Hepatocyte (in vitro differentiated cells): ENCODE results near the gene SLC16A9. TPM values are rescaled to one million over a fixed set of nuclear protein-coding genes. Genes with fewer than 3 reads are reported as not detected.

Source experiments
- DNase-seq: peaks from one replicate; pipeline ENCODE4 v3.0.0-alpha.2; 2016; ENCODE audit warnings: low spot score
- H2AFZ ChIP-seq: fragments of 200-600 bp; sonication (generic); 2 replicates; pipeline ENCODE4 v1.6.0; 2016; ENCODE audit warnings: antibody characterized with exemption, mild to moderate bottlenecking
- H3K27ac ChIP-seq: fragments of 200-600 bp; sonication (generic); 2 replicates; pipeline ENCODE4 v1.5.1; 2016; ENCODE audit warnings: mild to moderate bottlenecking
- H3K27me3 ChIP-seq: fragments of 200-600 bp; sonication (generic); 2 replicates; pipeline ENCODE4 v1.6.1; 2016
- H3K36me3 ChIP-seq: fragments of 200-600 bp; sonication (generic); replicated peaks from 2 replicates; pipeline ENCODE4 v1.5.1; 2016; ENCODE audit warnings: low read depth; ENCODE audit not compliant: insufficient read depth
- H3K4me1 ChIP-seq: fragments of 200-600 bp; sonication (generic); 2 replicates; pipeline ENCODE4 v1.5.1; 2016; ENCODE audit warnings: mild to moderate bottlenecking, moderate library complexity; ENCODE audit not compliant: insufficient read depth
- H3K4me2 ChIP-seq: fragments of 200-600 bp; sonication (generic); 2 replicates; pipeline ENCODE4 v1.6.0; 2016
- H3K4me3 ChIP-seq: fragments of 200-600 bp; sonication (generic); 2 replicates; pipeline ENCODE4 v1.5.1; 2016; ENCODE audit warnings: mild to moderate bottlenecking
- H3K79me2 ChIP-seq: fragments of 200-600 bp; sonication (generic); 2 replicates; pipeline ENCODE4 v1.6.0; 2017; ENCODE audit warnings: mild to moderate bottlenecking
- H3K9me2 ChIP-seq: fragments of 200-600 bp; sonication (generic); replicated peaks from 2 replicates; pipeline ENCODE4 v1.6.0; 2017; ENCODE audit warnings: mild to moderate bottlenecking; ENCODE audit not compliant: insufficient read depth
- H3K9me3 ChIP-seq: fragments of 200-600 bp; sonication (generic); 2 replicates; pipeline ENCODE4 v1.5.1; 2016; ENCODE audit warnings: low read depth, mild to moderate bottlenecking
- H4K20me1 ChIP-seq: fragments of 200-600 bp; sonication (generic); 2 replicates; pipeline ENCODE4 v1.6.0; 2016; ENCODE audit warnings: mild to moderate bottlenecking; ENCODE audit not compliant: insufficient read depth, poor library complexity, severe bottlenecking
- EZH2 ChIP-seq: fragments of 200-600 bp; sonication (generic); IDR thresholded peaks from 2 replicates; pipeline ENCODE4 v1.6.1; 2016; ENCODE audit warnings: antibody characterized with exemption, mild to moderate bottlenecking, borderline replicate concordance
- EZH2phosphoT487 ChIP-seq: fragments of 200-600 bp; sonication (generic); IDR thresholded peaks from one replicate; pipeline ENCODE4 v1.6.1; 2018; ENCODE audit warnings: antibody characterized with exemption, mild to moderate bottlenecking, low read depth, moderate library complexity; ENCODE audit not compliant: unreplicated experiment, severe bottlenecking
- WGBS: methylation state at CpG from one replicate; pipeline ENCODE4 v1.1.6; 2016; ENCODE audit warnings: low lambda C conversion rate; ENCODE audit errors: missing lambda C conversion rate; 5-methylcytosine and 5-hydroxymethylcytosine counted together
- polyA plus RNA-seq: library from polyadenylated mRNA; unstranded; fragments of >200 nt; fragmentation: Nextera tagmentation; extraction: Ambion mirVana; gene quantifications from 2 replicates; pipeline ENCODE4 v1.2.1, GENCODE V29; 2016
- total RNA-seq: library from RNA; depleted of rRNA; stranded (reverse); fragments of >200 nt; gene quantifications from 2 replicates; pipeline ENCODE4 v1.2.3, GENCODE V29; 2014
- TF ChIP-seq, protein P1 (sequence below): fragments of 200-600 bp; sonication (generic); IDR thresholded peaks from 2 replicates; pipeline ENCODE4 v1.5.1; 2016; ENCODE audit warnings: antibody characterized with exemption, mild to moderate bottlenecking; ENCODE audit not compliant: poor library complexity

The SLC16A9 gene
- total and polyA plus RNA-seq, 2 experiments from 2014 or later, result 2.0 to 4.7 TPM

DNA sequence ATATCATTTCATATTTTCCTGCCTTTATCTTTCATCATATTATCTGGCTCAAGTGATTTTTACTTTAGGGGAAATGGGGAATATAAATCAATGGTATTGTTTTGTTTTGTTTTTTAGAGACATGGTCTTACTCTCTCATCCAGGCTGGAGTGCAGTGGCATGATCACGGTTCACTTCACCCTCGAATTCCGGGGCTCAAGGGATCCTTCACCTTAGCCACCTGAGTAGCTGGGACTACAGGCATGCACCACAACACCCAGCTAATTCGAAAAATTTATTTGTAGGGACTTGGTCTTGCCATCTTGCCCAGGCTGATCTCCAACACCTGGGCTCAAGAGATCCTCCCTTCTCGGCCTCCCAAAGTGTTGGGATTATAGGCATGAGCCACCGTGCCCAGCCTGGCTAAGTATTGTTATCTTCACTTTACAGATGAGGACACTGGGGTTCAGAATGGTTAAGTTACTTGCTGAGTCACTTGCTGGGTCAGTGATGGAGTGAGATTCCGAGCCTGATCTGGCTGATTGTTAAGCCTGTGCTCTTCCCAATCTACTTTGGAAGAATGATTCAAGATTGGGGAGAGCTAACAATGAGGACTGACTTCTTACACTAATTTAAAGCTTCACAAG, 3.7 kb upstream of the SLC16A9 start:
- 88% methylated on average over 7 of the region's 7 CpGs for WGBS
- H3K4me1 ChIP-seq, result peaks cover 3% of the 10 kb centered on the region
- no peaks in the 10 kb centered on the region for H3K9me2 ChIP-seq

DNA sequence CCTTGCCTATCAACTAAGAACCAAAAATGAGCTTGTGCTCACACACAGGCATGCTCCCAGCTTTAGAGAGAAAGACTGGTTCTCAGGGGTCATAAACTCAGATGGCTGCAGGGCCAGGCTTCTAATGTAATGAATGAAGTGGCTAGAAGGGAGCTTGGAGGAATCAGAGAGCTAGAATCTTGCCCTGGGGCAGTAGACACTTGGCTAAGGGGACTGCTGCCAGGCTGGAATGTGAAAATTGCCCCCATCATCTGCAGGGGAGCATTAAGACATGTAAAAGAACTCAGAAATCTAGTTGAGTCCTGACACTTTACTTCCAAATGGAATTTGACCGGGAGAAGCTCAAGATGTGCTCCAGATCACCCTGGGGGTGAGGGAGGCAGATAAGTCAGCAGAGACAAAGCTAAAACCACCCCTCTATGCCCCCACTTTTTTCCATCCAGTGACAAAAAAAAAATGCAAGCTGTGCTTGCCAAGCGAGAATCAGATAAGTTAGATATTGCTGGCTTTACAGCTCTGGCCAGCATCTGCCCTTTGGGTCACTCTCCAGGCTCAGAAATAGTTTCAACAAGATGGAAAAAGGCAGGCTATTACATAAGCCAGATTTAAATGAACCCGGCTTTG, 2.3 kb upstream of the SLC16A9 start:
- no peak overlapping the region for H3K27ac ChIP-seq
- no peak overlapping the region for H3K4me2 ChIP-seq
- H3K4me1 ChIP-seq, result peaks cover 3% of the 10 kb centered on the region
- no peaks in the 10 kb centered on the region for H3K9me3 ChIP-seq
- H3K36me3 ChIP-seq, result no peaks in the 10 kb centered on the region
- 39% methylated on average over 3 of the region's 3 CpGs for WGBS
- no peak overlapping the region for H3K4me3 ChIP-seq
- H3K79me2 ChIP-seq, result no peaks in the 10 kb centered on the region
- H3K9me2 ChIP-seq, result no peaks in the 10 kb centered on the region
- no peak overlapping the region for H2AFZ ChIP-seq
- TF ChIP-seq EZH2phosphoT487 (no peak), EZH2 (no peak)
- TF ChIP-seq, protein P1, sequence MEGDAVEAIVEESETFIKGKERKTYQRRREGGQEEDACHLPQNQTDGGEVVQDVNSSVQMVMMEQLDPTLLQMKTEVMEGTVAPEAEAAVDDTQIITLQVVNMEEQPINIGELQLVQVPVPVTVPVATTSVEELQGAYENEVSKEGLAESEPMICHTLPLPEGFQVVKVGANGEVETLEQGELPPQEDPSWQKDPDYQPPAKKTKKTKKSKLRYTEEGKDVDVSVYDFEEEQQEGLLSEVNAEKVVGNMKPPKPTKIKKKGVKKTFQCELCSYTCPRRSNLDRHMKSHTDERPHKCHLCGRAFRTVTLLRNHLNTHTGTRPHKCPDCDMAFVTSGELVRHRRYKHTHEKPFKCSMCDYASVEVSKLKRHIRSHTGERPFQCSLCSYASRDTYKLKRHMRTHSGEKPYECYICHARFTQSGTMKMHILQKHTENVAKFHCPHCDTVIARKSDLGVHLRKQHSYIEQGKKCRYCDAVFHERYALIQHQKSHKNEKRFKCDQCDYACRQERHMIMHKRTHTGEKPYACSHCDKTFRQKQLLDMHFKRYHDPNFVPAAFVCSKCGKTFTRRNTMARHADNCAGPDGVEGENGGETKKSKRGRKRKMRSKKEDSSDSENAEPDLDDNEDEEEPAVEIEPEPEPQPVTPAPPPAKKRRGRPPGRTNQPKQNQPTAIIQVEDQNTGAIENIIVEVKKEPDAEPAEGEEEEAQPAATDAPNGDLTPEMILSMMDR, result no peak
- H4K20me1 ChIP-seq, result no peaks in the 10 kb centered on the region
- peaks cover 45% of the 10 kb centered on the region for H3K27me3 ChIP-seq
- no peak for DNase-seq

More for the DNA sequence above, 3.7 kb upstream of the SLC16A9 start:
- H3K36me3 ChIP-seq, result no peaks in the 10 kb centered on the region
- no peak for DNase-seq
- no peaks in the 10 kb centered on the region for H4K20me1 ChIP-seq
- TF ChIP-seq EZH2phosphoT487 (no peak), EZH2 (no peak)
- TF ChIP-seq, protein P1, result no peak
- H3K27me3 ChIP-seq, result peaks cover 38% of the 10 kb centered on the region
- H3K27ac ChIP-seq, result no peak overlapping the region
- no peaks in the 10 kb centered on the region for H3K79me2 ChIP-seq
- no peaks in the 10 kb centered on the region for H3K9me3 ChIP-seq
- no peak overlapping the region for H2AFZ ChIP-seq
- no peak overlapping the region for H3K4me2 ChIP-seq
- no peak overlapping the region for H3K4me3 ChIP-seq

DNA sequence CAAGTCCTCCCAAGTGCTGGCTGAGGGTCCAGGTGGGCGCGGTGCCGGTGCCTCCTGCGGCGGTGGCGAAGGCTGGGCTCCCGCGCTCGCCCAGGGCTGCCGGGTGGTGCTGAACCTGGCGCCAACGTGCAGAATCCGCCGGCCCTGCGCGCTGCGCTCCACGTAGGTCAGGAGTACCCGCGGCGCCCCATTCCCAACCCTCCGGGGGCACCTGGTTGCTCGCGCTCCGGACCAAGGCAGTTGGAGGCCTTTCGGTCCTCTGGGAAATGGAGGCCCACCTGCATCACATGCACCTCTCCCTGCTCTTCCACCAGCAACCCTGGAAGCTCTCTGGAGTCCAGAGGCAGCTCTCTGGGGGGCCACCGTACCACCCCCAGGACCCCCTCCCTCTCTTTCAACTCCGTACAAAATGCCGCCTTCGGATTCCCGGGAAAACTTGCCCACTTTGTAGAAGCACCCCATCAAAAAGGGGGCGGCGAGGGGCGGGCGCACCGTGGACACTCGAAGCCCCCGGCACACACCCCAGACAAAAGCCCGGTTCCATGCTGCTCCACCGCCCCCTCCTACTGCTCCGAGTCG, 745 bp downstream of the SLC16A9 start:
- Histone ChIP-seq H3K36me3 (no peaks in the 10 kb centered on the region), H3K4me2 (peak overlapping the region; percentile 95), H3K4me3 (peak overlapping the region; percentile 77), H3K79me2 (no peaks in the 10 kb centered on the region), H4K20me1 (no peaks in the 10 kb centered on the region), H3K9me2 (no peaks in the 10 kb centered on the region), H2AFZ (peak overlapping the region; percentile 93), H3K27ac (peak overlapping the region; percentile 78), H3K27me3 (peaks cover 41% of the 10 kb centered on the region), H3K4me1 (peaks cover 3% of the 10 kb centered on the region), H3K9me3 (no peaks in the 10 kb centered on the region)
- DNase-seq, result peak; percentile 43
- no peak for TF ChIP-seq EZH2
- TF ChIP-seq, protein P1, result no peak
- no peak for TF ChIP-seq EZH2phosphoT487
- 2% methylated on average over 39 of the region's 42 CpGs for WGBS
